Stomach (tissue), 9 donors: ENCODE results near the gene YAE1. TPM values are rescaled to one million over a fixed set of nuclear protein-coding genes. Genes with fewer than 3 reads are reported as not detected.
A peak's percentile ranks its signal among the peaks of the same experiment; 100 is the strongest.
"Not testable (repeated sequence)": the region's sequence is repeated elsewhere in the genome, so short reads cannot be mapped to it uniquely, and the experiment has no call there.

Experiments used
- DNase-seq, 2 donors: peaks; one replicate each; pipeline versions ENCODE4 v3.0.0 to v3.0.0-alpha.2; 2013 to 2019
- H3K27ac ChIP-seq, 5 donors: fragments of 200-600 bp in 4 of 5; sonication (generic) in 4 of 5; one replicate each; pipeline ENCODE4 v1.5.1; 2013 to 2019; ENCODE audit warnings: mild to moderate bottlenecking in 1 of 5, moderate library complexity in 1 of 5
- H3K27me3 ChIP-seq, 3 donors: fragments of 200-600 bp; sonication (generic); one replicate each; pipeline ENCODE4 v1.5.1; 2017 to 2019; ENCODE audit warnings: mixed run types in 1 of 3
- H3K36me3 ChIP-seq, 4 donors: fragments of 200-600 bp; sonication (generic); 1 replicate in 3 of 4; 2 replicates in 1 of 4; pipeline ENCODE4 v1.5.1; 2016 to 2019
- H3K4me1 ChIP-seq, 4 donors: fragments of 200-600 bp; sonication (generic); one replicate each; pipeline ENCODE4 v1.5.1; 2016 to 2019
- H3K4me3 ChIP-seq, 4 donors: fragments of 200-600 bp; sonication (generic) in 3 of 4; one replicate each; pipeline ENCODE4 v1.5.1; 2016 to 2019; ENCODE audit warnings: mild to moderate bottlenecking in 1 of 4
- H3K9me3 ChIP-seq, 4 donors: fragments of 200-600 bp; sonication (generic); one replicate each; pipeline ENCODE4 v1.5.1; 2016 to 2019
- EP300 ChIP-seq: sonication (generic); formaldehyde crosslinking; IDR thresholded peaks from one replicate; pipeline ENCODE4 v1.6.1; 2017; ENCODE audit warnings: antibody characterized with exemption
- POLR2A ChIP-seq, 4 donors: fragments of 450-650 bp; IDR thresholded peaks; one replicate each; pipeline ENCODE4 v1.6.1; 2016; ENCODE audit warnings: antibody characterized with exemption in 4 of 4, control low read depth in 2 of 4, mild to moderate bottlenecking in 1 of 4, moderate library complexity in 1 of 4
- POLR2AphosphoS5 ChIP-seq, 3 donors: sonication (generic); formaldehyde crosslinking; IDR thresholded peaks; one replicate each; pipeline ENCODE4 v1.6.1; 2016; ENCODE audit warnings: antibody characterized with exemption in 3 of 3
- WGBS, 5 donors: extraction: QIAGEN DNeasy Blood & Tissue Kit in 3 of 5; methylation state at CpG; one replicate each; pipeline versions ENCODE4 v1.1.5 to v1.1.7; 2013 to 2018; 5-methylcytosine and 5-hydroxymethylcytosine counted together
- intact Hi-C: fragments of 100-400 bp; cut with DNase I; formaldehyde crosslinking; loops from one replicate; pipeline ENCODE4 v1.15.1; 2023; ENCODE audit warnings: low total_unique reads
- polyA plus RNA-seq, 3 donors: library from polyadenylated mRNA; stranded (reverse); fragments of 200-250 nt; gene quantifications; one replicate each; pipeline ENCODE4 v1.2.3, GENCODE V29; 2013
- total RNA-seq, 5 donors: library from RNA; depleted of rRNA; stranded (reverse); fragments of >200 nt; gene quantifications; one replicate each; pipeline versions ENCODE4 v1.1.0 to v1.2.3, GENCODE V29; 2014 to 2016
- TF ChIP-seq, protein P1 (sequence below), 7 experiments: fragments of 450-650 bp in 4 of 7; fragments of 200-600 bp in 3 of 7; sonication (generic) in 3 of 7; IDR thresholded peaks; one replicate each; pipeline ENCODE4 v1.5.1; 2016 to 2019; ENCODE audit warnings: antibody characterized with exemption in 7 of 7, control low read depth in 2 of 7, mild to moderate bottlenecking in 1 of 7
- donor health status: healthy with polysubstance abuse.
- donor health status: Bipolar disorder and iron deficiency.
- donor health status: healthy.

Gene YAE1
- total and polyA plus RNA-seq, 8 donors = 1.2 to 38.6 (median 21.7) TPM

DNA sequence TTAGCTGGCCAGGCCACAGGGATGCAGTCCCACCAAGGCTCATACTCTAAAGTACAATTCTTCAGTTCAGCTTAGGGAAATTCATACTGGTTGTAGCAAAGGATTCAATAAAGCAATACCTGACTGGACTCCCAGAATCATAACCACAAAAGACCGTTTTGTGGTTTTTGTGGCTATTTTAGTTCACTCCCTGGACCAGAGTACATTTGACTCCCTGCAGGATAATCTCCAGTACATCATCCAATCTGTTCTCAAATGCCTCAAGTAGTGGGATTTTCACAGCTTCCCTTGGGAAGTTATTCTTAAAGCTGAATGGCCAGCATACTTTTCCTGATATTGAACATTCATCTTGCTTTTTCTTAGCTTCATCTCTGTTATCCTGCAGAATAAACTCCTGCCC is 29.3 kb upstream of the YAE1 start:
- Histone ChIP-seq H3K27ac (no peak overlapping the region), H3K4me1 (no peaks in the 10 kb centered on the region), H3K27me3 (peaks cover 0 to 4% (median 0%) of the 10 kb centered on the region in 3 donors), H3K9me3 (no peaks in the 10 kb centered on the region), H3K4me3 (no peak overlapping the region), H3K36me3 (no peaks in the 10 kb centered on the region)
- intact Hi-C loops = no loop called here
- TF ChIP-seq EP300 = no peak
- no peak for TF ChIP-seq POLR2A (IDR thresholded peaks at IDR 0.05)
- TF ChIP-seq, protein P1, sequence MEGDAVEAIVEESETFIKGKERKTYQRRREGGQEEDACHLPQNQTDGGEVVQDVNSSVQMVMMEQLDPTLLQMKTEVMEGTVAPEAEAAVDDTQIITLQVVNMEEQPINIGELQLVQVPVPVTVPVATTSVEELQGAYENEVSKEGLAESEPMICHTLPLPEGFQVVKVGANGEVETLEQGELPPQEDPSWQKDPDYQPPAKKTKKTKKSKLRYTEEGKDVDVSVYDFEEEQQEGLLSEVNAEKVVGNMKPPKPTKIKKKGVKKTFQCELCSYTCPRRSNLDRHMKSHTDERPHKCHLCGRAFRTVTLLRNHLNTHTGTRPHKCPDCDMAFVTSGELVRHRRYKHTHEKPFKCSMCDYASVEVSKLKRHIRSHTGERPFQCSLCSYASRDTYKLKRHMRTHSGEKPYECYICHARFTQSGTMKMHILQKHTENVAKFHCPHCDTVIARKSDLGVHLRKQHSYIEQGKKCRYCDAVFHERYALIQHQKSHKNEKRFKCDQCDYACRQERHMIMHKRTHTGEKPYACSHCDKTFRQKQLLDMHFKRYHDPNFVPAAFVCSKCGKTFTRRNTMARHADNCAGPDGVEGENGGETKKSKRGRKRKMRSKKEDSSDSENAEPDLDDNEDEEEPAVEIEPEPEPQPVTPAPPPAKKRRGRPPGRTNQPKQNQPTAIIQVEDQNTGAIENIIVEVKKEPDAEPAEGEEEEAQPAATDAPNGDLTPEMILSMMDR (IDR thresholded peaks at IDR 0.05) = no peak
- TF ChIP-seq POLR2AphosphoS5 (IDR thresholded peaks at IDR 0.05) = no peak
- 46 to 68% (median 59%) methylated on average over 1 of the region's 1 CpG for WGBS, 5 donors
- no peak for DNase-seq

- H3K4me1 ChIP-seq = no peaks in the 10 kb centered on the region
- no peak overlapping the region for H3K4me3 ChIP-seq
- TF ChIP-seq POLR2AphosphoS5 (IDR thresholded peaks at IDR 0.05) (no peak), POLR2A (IDR thresholded peaks at IDR 0.05) (no peak), EP300 (no peak)
- TF ChIP-seq, protein P1 (IDR thresholded peaks at IDR 0.05) = no peak
- no peak overlapping the region for H3K27ac ChIP-seq
- WGBS, 5 donors = 57 to 75% (median 63%) methylated on average over 5 of the region's 5 CpGs
- DNase-seq = no peak
- H3K36me3 ChIP-seq = no peaks in the 10 kb centered on the region
- H3K9me3 ChIP-seq = no peaks in the 10 kb centered on the region
- peaks cover 0 to 4% (median 0%) of the 10 kb centered on the region in 3 donors for H3K27me3 ChIP-seq
- intact Hi-C loops = no loop called here
Observed at GRCh38 chr7:39539816-39540215, 26.4 kb upstream of the YAE1 start.

DNA sequence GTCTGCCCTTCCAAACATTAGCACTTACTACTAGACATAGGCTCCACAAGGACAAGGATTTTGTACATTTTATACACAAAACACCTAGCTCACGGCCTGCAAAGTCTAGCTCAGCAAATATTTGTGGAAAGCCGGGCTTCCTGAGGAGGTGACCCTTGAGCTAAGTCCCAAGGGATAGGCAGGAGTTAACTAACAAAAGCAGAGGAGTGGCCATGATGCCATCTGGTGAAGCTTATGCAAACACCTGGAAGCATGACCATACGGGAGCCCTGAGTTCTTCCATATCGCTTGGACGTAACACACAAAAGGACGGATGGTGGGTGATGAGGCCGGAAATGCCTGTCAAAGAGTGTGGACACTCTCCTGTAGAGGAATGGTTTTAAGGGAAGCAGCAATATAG is 25.9 kb upstream of the YAE1 start:
- H3K4me3 ChIP-seq = no peak overlapping the region

DNA sequence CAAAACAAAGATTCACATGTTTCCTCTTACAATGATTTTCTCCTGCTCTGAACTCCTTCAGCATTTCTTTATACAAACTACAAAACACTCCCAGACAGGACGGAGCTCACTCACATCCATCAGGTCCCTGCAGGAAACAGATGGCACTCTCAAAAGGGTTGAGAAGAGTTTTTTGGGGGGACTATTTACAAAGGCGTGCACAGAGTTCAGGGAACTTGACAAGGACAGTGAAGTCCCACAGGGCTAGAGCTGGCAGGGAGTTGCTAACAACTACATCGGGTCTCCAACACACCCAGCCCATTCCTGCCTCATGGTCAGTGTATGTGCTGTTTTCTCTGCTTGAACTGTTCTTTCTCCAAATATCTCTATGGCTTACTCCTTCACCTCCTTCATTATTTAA is 24.7 kb upstream of the YAE1 start:
- peaks cover 0 to 4% (median 3%) of the 10 kb centered on the region in 4 donors for H3K9me3 ChIP-seq
- no peak overlapping the region for H3K4me3 ChIP-seq
- peaks cover 0 to 2% (median 0%) of the 10 kb centered on the region in 3 donors for H3K27me3 ChIP-seq
- intact Hi-C loops = no loop called here
- DNase-seq = peak in 1 of 2 donors; percentile 22
- H3K27ac ChIP-seq = no peak overlapping the region
- no peaks in the 10 kb centered on the region for H3K4me1 ChIP-seq
- 24 to 32% (median 30%) methylated on average over 3 of the region's 3 CpGs for WGBS, 5 donors
- no peaks in the 10 kb centered on the region for H3K36me3 ChIP-seq
- no peak for TF ChIP-seq EP300

More for the DNA sequence above, 25.9 kb upstream of the YAE1 start:
- WGBS, 5 donors = 31 to 55% (median 47%) methylated on average over 7 of the region's 7 CpGs
- H3K4me1 ChIP-seq = no peaks in the 10 kb centered on the region
- H3K36me3 ChIP-seq = no peaks in the 10 kb centered on the region
- H3K9me3 ChIP-seq = no peaks in the 10 kb centered on the region
- H3K27me3 ChIP-seq = peaks cover 0 to 4% (median 0%) of the 10 kb centered on the region in 3 donors
- DNase-seq = peak in 1 of 2 donors; percentile 59
- no peak overlapping the region for H3K27ac ChIP-seq
- TF ChIP-seq EP300 = no peak
- no peak for TF ChIP-seq POLR2A (IDR thresholded peaks at IDR 0.05)
- TF ChIP-seq, protein P1 (IDR thresholded peaks at IDR 0.05) = no peak
- intact Hi-C loops = no loop called here

- intact Hi-C loops, H3K27me3 ChIP-seq, H3K27ac ChIP-seq, DNase-seq, H3K4me3 ChIP-seq, H3K36me3 ChIP-seq, H3K4me1 ChIP-seq: not testable (repeated sequence)
- peaks cover 0 to 22% (median 21%) of the 10 kb centered on the region in 4 donors for H3K9me3 ChIP-seq
- 84 to 93% (median 90%) methylated on average over 2 of the region's 2 CpGs for WGBS, 5 donors
Observed at GRCh38 chr7:39544774-39545173, 21.4 kb upstream of the YAE1 start.
